ENCODE data around the gene WAC.

DNA sequence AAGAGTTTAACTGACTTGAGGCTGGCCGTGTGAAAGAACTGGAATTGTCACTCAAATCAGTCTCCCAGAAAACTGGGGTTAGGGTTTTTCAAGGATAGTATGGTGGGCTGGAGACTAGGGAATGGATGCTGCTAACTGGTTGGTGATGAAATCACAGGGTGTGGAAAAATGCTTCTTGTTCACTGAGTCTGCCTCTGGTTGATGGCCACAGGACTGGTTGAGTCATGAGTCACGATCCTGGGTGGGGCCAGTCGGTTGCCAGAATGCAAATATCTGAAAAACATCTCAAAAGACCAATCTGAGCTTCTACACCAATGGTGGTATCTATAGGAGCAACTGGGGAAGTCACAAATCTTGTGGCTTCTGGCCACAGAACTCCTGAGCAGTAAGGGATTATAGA lies 128.1 kb downstream of the WAC start:
- TF ChIP-seq, protein P1, sequence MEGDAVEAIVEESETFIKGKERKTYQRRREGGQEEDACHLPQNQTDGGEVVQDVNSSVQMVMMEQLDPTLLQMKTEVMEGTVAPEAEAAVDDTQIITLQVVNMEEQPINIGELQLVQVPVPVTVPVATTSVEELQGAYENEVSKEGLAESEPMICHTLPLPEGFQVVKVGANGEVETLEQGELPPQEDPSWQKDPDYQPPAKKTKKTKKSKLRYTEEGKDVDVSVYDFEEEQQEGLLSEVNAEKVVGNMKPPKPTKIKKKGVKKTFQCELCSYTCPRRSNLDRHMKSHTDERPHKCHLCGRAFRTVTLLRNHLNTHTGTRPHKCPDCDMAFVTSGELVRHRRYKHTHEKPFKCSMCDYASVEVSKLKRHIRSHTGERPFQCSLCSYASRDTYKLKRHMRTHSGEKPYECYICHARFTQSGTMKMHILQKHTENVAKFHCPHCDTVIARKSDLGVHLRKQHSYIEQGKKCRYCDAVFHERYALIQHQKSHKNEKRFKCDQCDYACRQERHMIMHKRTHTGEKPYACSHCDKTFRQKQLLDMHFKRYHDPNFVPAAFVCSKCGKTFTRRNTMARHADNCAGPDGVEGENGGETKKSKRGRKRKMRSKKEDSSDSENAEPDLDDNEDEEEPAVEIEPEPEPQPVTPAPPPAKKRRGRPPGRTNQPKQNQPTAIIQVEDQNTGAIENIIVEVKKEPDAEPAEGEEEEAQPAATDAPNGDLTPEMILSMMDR (conservative IDR thresholded peaks at IDR 0.05; ENCODE audit: low read depth in 2 of 2) = no peak
- TF ChIP-seq EZH2phosphoT487 (IDR thresholded peaks at IDR 0.05; ENCODE audit: unreplicated experiment) = no peak
- TF ChIP-seq POLR2AphosphoS5 (IDR thresholded peaks at IDR 0.05; ENCODE audit: low read depth) = no peak
- no peak for TF ChIP-seq EZH2 (IDR thresholded peaks at IDR 0.05; ENCODE audit: low read depth, unreplicated experiment)
- no peak for TF ChIP-seq JUNB (IDR thresholded peaks at IDR 0.05; ENCODE audit: unreplicated experiment)
